ENCODE measurements around the gene CYP2F1. TPM values are rescaled to one million over a fixed set of nuclear protein-coding genes. Genes with fewer than 3 reads are reported as not detected.

Gene CYP2F1
- total and polyA plus RNA-seq, 2 of the 13 experiments (the other 11 are each of a cell fraction or from before 2014, with no cell fraction given), result not detected

DNA sequence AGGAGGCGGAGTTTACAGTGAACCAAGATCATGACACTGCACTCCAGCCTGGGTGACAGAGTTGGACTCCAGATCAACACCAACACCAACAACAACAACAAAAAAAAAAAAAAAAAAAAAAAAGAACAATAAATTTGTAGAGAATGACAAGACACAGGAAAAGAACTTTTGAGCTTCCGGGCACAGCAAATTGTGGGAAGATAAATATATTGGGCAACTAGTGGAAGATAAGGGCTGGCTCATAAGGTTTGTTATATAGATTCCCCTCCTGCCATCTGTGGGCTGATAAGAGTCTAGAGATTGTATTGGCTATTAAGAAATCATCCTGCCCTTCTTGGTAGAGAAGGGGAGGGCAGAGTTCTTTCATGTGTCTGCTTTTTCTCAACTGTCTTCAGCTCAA is 45.6 kb downstream of the CYP2F1 start (continued):
- TF ChIP-seq MTERF4 (CRISPR knock-in tag; IDR thresholded peaks at IDR 0.05) (no peak), GATAD2A (CRISPR knock-in tag; IDR thresholded peaks at IDR 0.05) (0 out of 2 replicates have a peak, but pooled peaks have one; percentile 14), REL (CRISPR knock-in tag; conservative IDR thresholded peaks at IDR 0.05) (no peak), ZBTB26 (CRISPR knock-in tag; IDR thresholded peaks at IDR 0.05; ENCODE audit: borderline replicate concordance) (no peak), NR2F6 (IDR thresholded peaks at IDR 0.05) (0 out of 2 replicates have a peak, but pooled peaks have one; percentile 23), NR2F6 (CRISPR knock-in tag; IDR thresholded peaks at IDR 0.05) (no peak), EZH2 (conservative IDR thresholded peaks at IDR 0.05; ENCODE audit: low read depth, low read length) (no peak), FOXP1 (IDR thresholded peaks at IDR 0.05) (peak; percentile 88), FOXP1 (CRISPR knock-in tag; IDR thresholded peaks at IDR 0.05) (peak; percentile 79; the same call in 1 of the 2 replicates), ZNF713 (CRISPR knock-in tag; IDR thresholded peaks at IDR 0.05) (no peak), ZSCAN22 (CRISPR knock-in tag; IDR thresholded peaks at IDR 0.05) (no peak), PHF5A (CRISPR knock-in tag; IDR thresholded peaks at IDR 0.05; ENCODE audit: low read depth, unreplicated experiment) (no peak), ELF3 (CRISPR knock-in tag; IDR thresholded peaks at IDR 0.05) (0 out of 2 replicates have a peak, but pooled peaks have one; percentile 12), ZNF264 (CRISPR knock-in tag; IDR thresholded peaks at IDR 0.05) (no peak), SOX6 (IDR thresholded peaks at IDR 0.05) (no peak), SOX6 (CRISPR knock-in tag; IDR thresholded peaks at IDR 0.05) (peak; percentile 77), ZSCAN30 (CRISPR knock-in tag; IDR thresholded peaks at IDR 0.05) (no peak), HOMEZ (CRISPR knock-in tag; IDR thresholded peaks at IDR 0.05; ENCODE audit: low read depth) (no peak), POLR2AphosphoS2 (IDR thresholded peaks at IDR 0.05; ENCODE audit: low read depth, low read length) (no peak), ZNF549 (CRISPR knock-in tag; IDR thresholded peaks at IDR 0.05) (no peak)
- TF ChIP-seq, protein P1, sequence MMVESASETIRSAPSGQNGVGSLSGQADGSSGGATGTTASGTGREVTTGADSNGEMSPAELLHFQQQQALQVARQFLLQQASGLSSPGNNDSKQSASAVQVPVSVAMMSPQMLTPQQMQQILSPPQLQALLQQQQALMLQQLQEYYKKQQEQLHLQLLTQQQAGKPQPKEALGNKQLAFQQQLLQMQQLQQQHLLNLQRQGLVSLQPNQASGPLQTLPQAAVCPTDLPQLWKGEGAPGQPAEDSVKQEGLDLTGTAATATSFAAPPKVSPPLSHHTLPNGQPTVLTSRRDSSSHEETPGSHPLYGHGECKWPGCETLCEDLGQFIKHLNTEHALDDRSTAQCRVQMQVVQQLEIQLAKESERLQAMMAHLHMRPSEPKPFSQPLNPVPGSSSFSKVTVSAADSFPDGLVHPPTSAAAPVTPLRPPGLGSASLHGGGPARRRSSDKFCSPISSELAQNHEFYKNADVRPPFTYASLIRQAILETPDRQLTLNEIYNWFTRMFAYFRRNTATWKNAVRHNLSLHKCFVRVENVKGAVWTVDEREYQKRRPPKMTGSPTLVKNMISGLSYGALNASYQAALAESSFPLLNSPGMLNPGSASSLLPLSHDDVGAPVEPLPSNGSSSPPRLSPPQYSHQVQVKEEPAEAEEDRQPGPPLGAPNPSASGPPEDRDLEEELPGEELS (CRISPR knock-in tag; IDR thresholded peaks at IDR 0.05), result peak; percentile 72
- TF ChIP-seq, protein P2, sequence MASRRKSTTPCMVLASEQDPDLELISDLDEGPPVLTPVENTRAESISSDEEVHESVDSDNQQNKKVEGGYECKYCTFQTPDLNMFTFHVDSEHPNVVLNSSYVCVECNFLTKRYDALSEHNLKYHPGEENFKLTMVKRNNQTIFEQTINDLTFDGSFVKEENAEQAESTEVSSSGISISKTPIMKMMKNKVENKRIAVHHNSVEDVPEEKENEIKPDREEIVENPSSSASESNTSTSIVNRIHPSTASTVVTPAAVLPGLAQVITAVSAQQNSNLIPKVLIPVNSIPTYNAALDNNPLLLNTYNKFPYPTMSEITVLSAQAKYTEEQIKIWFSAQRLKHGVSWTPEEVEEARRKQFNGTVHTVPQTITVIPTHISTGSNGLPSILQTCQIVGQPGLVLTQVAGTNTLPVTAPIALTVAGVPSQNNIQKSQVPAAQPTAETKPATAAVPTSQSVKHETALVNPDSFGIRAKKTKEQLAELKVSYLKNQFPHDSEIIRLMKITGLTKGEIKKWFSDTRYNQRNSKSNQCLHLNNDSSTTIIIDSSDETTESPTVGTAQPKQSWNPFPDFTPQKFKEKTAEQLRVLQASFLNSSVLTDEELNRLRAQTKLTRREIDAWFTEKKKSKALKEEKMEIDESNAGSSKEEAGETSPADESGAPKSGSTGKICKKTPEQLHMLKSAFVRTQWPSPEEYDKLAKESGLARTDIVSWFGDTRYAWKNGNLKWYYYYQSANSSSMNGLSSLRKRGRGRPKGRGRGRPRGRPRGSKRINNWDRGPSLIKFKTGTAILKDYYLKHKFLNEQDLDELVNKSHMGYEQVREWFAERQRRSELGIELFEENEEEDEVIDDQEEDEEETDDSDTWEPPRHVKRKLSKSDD (CRISPR knock-in tag; IDR thresholded peaks at IDR 0.05; ENCODE audit: low read depth), result no peak
- TF ChIP-seq, protein P3, sequence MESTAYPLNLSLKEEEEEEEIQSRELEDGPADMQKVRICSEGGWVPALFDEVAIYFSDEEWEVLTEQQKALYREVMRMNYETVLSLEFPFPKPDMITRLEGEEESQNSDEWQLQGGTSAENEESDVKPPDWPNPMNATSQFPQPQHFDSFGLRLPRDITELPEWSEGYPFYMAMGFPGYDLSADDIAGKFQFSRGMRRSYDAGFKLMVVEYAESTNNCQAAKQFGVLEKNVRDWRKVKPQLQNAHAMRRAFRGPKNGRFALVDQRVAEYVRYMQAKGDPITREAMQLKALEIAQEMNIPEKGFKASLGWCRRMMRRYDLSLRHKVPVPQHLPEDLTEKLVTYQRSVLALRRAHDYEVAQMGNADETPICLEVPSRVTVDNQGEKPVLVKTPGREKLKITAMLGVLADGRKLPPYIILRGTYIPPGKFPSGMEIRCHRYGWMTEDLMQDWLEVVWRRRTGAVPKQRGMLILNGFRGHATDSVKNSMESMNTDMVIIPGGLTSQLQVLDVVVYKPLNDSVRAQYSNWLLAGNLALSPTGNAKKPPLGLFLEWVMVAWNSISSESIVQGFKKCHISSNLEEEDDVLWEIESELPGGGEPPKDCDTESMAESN (CRISPR knock-in tag; conservative IDR thresholded peaks at IDR 0.05), result no peak

Measured in HepG2 (cell line).